NT2/D1 (cell line): ENCODE data around the gene ACTN2.

ENCODE experiments used
- SUZ12 ChIP-seq: IDR thresholded peaks from 2 replicates; pipeline ENCODE4 v1.6.1; 2011; ENCODE audit not compliant: insufficient read length, insufficient read depth; ENCODE audit errors: extremely low read depth
- YY1 ChIP-seq: IDR thresholded peaks from 2 replicates; pipeline ENCODE4 v1.6.1; 2011; ENCODE audit not compliant: insufficient read length, insufficient read depth
- ZNF274 ChIP-seq: IDR thresholded peaks from 2 replicates; pipeline ENCODE4 v1.6.1; 2011; ENCODE audit warnings: mild to moderate bottlenecking, low read depth, low read length

- TF ChIP-seq YY1 (no peak), SUZ12 (no peak), ZNF274 (no peak)
These were observed 71.3 kb downstream of the ACTN2 start for GRCh38 chr1:236757640-236758039.
